Endodermal cell (in vitro differentiated cells): ENCODE results near the gene GRIP2. TPM values are rescaled to one million over a fixed set of nuclear protein-coding genes. Genes with fewer than 3 reads are reported as not detected.

ENCODE experiments used
- DNase-seq: peaks from one replicate; pipeline ENCODE4 v3.0.0-alpha.2; 2017
- H3K27ac ChIP-seq: 2 replicates; pipeline ENCODE4 v1.5.1; 2013; ENCODE audit warnings: mild to moderate bottlenecking, low read depth, low read length, moderate library complexity
- H3K27me3 ChIP-seq: 2 replicates; pipeline ENCODE4 v1.6.1; 2013; ENCODE audit warnings: mild to moderate bottlenecking, low read length, moderate library complexity; ENCODE audit not compliant: insufficient read depth, control insufficient read depth, poor library complexity, severe bottlenecking
- H3K36me3 ChIP-seq: 2 replicates; pipeline ENCODE4 v1.7.0; 2013; ENCODE audit warnings: mild to moderate bottlenecking, low read length, moderate library complexity; ENCODE audit not compliant: control insufficient read depth, insufficient read depth
- H3K4me1 ChIP-seq: one replicate; pipeline ENCODE4 v1.7.0; 2013; ENCODE audit warnings: low read length; ENCODE audit not compliant: control insufficient read depth, insufficient read depth
- H3K4me3 ChIP-seq: 2 replicates; pipeline ENCODE4 v1.5.1; 2013; ENCODE audit warnings: mild to moderate bottlenecking, low read length, moderate library complexity
- H3K9ac ChIP-seq: 2 replicates; pipeline ENCODE4 v1.6.1; 2013; ENCODE audit warnings: mild to moderate bottlenecking, low read length, moderate library complexity; ENCODE audit not compliant: poor library complexity, severe bottlenecking; ENCODE audit errors: extremely low read depth
- H3K9me3 ChIP-seq: 2 replicates; pipeline ENCODE4 v1.6.1; 2013; ENCODE audit warnings: mild to moderate bottlenecking, low read length, moderate library complexity; ENCODE audit not compliant: control insufficient read depth
- H3K27ac Mint-ChIP-seq: 2 replicates; pipeline ENCODE4 v1.8.0; 2020; ENCODE audit warnings: mixed read lengths
- H3K27me3 Mint-ChIP-seq: 2 replicates; pipeline ENCODE4 v1.8.0; 2021; ENCODE audit warnings: mild to moderate bottlenecking, mixed read lengths; ENCODE audit not compliant: insufficient read depth
- H3K36me3 Mint-ChIP-seq: 2 replicates; pipeline ENCODE4 v1.8.0; 2020; ENCODE audit warnings: low read depth, mixed read lengths
- H3K4me1 Mint-ChIP-seq: 2 replicates; pipeline ENCODE4 v1.8.0; 2020; ENCODE audit warnings: mixed read lengths
- H3K4me3 Mint-ChIP-seq: 2 replicates; pipeline ENCODE4 v1.8.0; 2020; ENCODE audit warnings: mild to moderate bottlenecking, moderate library complexity, mixed read lengths
- H3K9me3 Mint-ChIP-seq: 2 replicates; pipeline ENCODE4 v1.8.0; 2020; ENCODE audit warnings: mild to moderate bottlenecking, mixed read lengths
- CTCF ChIP-seq: fragments of 200-600 bp; sonication (generic); conservative IDR thresholded peaks from 2 replicates; pipeline ENCODE4 v1.5.0; 2021; ENCODE audit warnings: antibody characterized with exemption, mild to moderate bottlenecking
- WGBS, 2 experiments: methylation state at CpG; one replicate each; pipeline versions ENCODE4 v1.1.5 to v1.1.7; 2013; ENCODE audit warnings: missing lambda C conversion rate in 2 of 2, mixed read lengths in 1 of 2; ENCODE audit not compliant: insufficient coverage in 1 of 2, insufficient read length in 1 of 2; 5-methylcytosine and 5-hydroxymethylcytosine counted together
- total RNA-seq, 2 donors: library from RNA; stranded (reverse); fragmentation: NEBNext Ultra II Directional in 1 of 2; extraction: Animal tissue kit (Norgen Biotek cat#: 25700) in 1 of 2; gene quantifications; 2 replicates in 1 of 2; 3 replicates in 1 of 2; pipeline ENCODE4 v1.2.1, GENCODE V29; 2021

Gene GRIP2
- total RNA-seq, 2 donors from 2014 or later, result 2.0 to 2.2 TPM

GRCh38 chr3:14492948-14493881 lies 46.9 kb downstream of the GRIP2 start:
- Histone ChIP-seq H3K36me3 (no peaks in the 10 kb centered on the region), H3K4me3 (no peak overlapping the region), H3K9ac (no peak overlapping the region), H3K27ac (no peak overlapping the region), H3K4me1 (no peaks in the 10 kb centered on the region), H3K9me3 (no peaks in the 10 kb centered on the region), H3K27me3 (no peaks in the 10 kb centered on the region)
- Mint-ChIP-seq H3K4me3 (no peak overlapping the region), H3K9me3 (no peaks in the 10 kb centered on the region), H3K36me3 (peaks cover 6% of the 10 kb centered on the region), H3K27me3 (peaks cover 3% of the 10 kb centered on the region), H3K27ac (no peak overlapping the region), H3K4me1 (peaks cover 2% of the 10 kb centered on the region)
- no peak for DNase-seq
- 91 to 96% methylated on average over 23 to 31 of the region's 31 CpGs for WGBS, 2 experiments
- no peak for TF ChIP-seq CTCF

GRCh38 chr3:14491396-14492190 lies 48.5 kb downstream of the GRIP2 start:
- Mint-ChIP-seq H3K4me1 (no peaks in the 10 kb centered on the region), H3K27me3 (no peaks in the 10 kb centered on the region), H3K4me3 (no peak overlapping the region), H3K27ac (no peak overlapping the region), H3K9me3 (no peaks in the 10 kb centered on the region), H3K36me3 (peaks cover 8% of the 10 kb centered on the region)
- TF ChIP-seq CTCF, result no peak
- H3K27ac ChIP-seq, result no peak overlapping the region
- 89 to 95% methylated on average over 7 to 17 of the region's 17 CpGs for WGBS, 2 experiments
- no peaks in the 10 kb centered on the region for H3K27me3 ChIP-seq
- no peaks in the 10 kb centered on the region for H3K36me3 ChIP-seq
- no peaks in the 10 kb centered on the region for H3K9me3 ChIP-seq
- no peak overlapping the region for H3K4me3 ChIP-seq
- DNase-seq, result no peak
- no peak overlapping the region for H3K9ac ChIP-seq
- no peaks in the 10 kb centered on the region for H3K4me1 ChIP-seq

- no peaks in the 10 kb centered on the region for H3K36me3 ChIP-seq
- no peak overlapping the region for H3K27ac Mint-ChIP-seq
- no peaks in the 10 kb centered on the region for H3K4me1 ChIP-seq
- WGBS, 2 experiments, result 87% methylated on average over 2 of the region's 2 CpGs; no CpG with 5 or more reads in 1 of the 2 experiments
- H3K27me3 Mint-ChIP-seq, result no peaks in the 10 kb centered on the region
- no peaks in the 10 kb centered on the region for H3K9me3 Mint-ChIP-seq
- no peaks in the 10 kb centered on the region for H3K9me3 ChIP-seq
- H3K36me3 Mint-ChIP-seq, result peaks cover 8% of the 10 kb centered on the region
- H3K4me3 Mint-ChIP-seq, result no peak overlapping the region
- no peak for TF ChIP-seq CTCF
- DNase-seq, result no peak
- no peak overlapping the region for H3K27ac ChIP-seq
- H3K4me1 Mint-ChIP-seq, result no peaks in the 10 kb centered on the region
- H3K4me3 ChIP-seq, result no peak overlapping the region
- H3K27me3 ChIP-seq, result no peaks in the 10 kb centered on the region
- H3K9ac ChIP-seq, result no peak overlapping the region
Observed at GRCh38 chr3:14490831-14491230, 49.3 kb downstream of the GRIP2 start.
